GM10266 (cell line): ENCODE data around the gene PCDHA13.
"Not testable (repeated sequence)": the region's sequence is repeated elsewhere in the genome, so short reads cannot be mapped to it uniquely, and the experiment has no call there.

Experiments
- DNase-seq: peaks from one replicate; pipeline ENCODE4 v3.0.0; 2012; ENCODE audit errors: extremely low spot score
- CTCF ChIP-seq: IDR thresholded peaks from 2 replicates; pipeline ENCODE4 v1.5.1; 2012; ENCODE audit warnings: mild to moderate bottlenecking, low read depth; ENCODE audit not compliant: control insufficient read depth, insufficient read depth; ENCODE audit errors: missing control alignments

The PCDHA13 gene

GRCh38 chr5:140870221-140871201, 11.4 kb upstream of the PCDHA13 start:
- no peak for DNase-seq
- no peak for TF ChIP-seq CTCF

- no peak for TF ChIP-seq CTCF
- no peak for DNase-seq
Measured at GRCh38 chr5:140875085-140876065, 6.5 kb upstream of the PCDHA13 start, which contains the start of gene PCDHA12. TSS of gene PCDHA12 (plus strand) at chr5:140875308. CDS start at chr5:140875473, 165 bp downstream.

- DNase-seq: not testable (repeated sequence)
Measured at GRCh38 chr5:140876541-140877261, 5.2 kb upstream of the PCDHA13 start.

GRCh38 chr5:140877262-140877581, 4.7 kb upstream of the PCDHA13 start:
- no peak for TF ChIP-seq CTCF
- no peak for DNase-seq

- DNase-seq: no peak
- TF ChIP-seq CTCF: no peak
Measured at GRCh38 chr5:140882591-140882899, 621 bp downstream of the PCDHA13 start.

- TF ChIP-seq CTCF: no peak
- DNase-seq: no peak
Measured at GRCh38 chr5:140883373-140883772, 1.4 kb downstream of the PCDHA13 start.

- DNase-seq: peak; percentile 15
- TF ChIP-seq CTCF: no peak
Measured at GRCh38 chr5:140883927-140884697, 2.2 kb downstream of the PCDHA13 start.
